Left lung (tissue), 10 donors: ENCODE results near the gene FAHD1. TPM values are rescaled to one million over a fixed set of nuclear protein-coding genes. Genes with fewer than 3 reads are reported as not detected.

ENCODE experiments used
- ATAC-seq: fragments of 200-7000 bp; cut with Tn5 transposase; one replicate; pipeline ENCODE4 v1.9.1; 2020; ENCODE audit warnings: moderate library complexity
- DNase-seq, 4 donors: peaks; one replicate each; pipeline ENCODE4 v3.0.0-alpha.2; 2013 to 2020
- H3K27ac ChIP-seq, 2 donors: fragments of 200-600 bp; sonication (generic) in 1 of 2; one replicate each; pipeline versions ENCODE4 v1.5.0 to v1.8.0; 2020 to 2021
- H3K27me3 ChIP-seq, 2 donors: fragments of 200-600 bp; sonication (generic) in 1 of 2; one replicate each; pipeline versions ENCODE4 v1.5.0 to v1.8.0; 2020 to 2021
- H3K36me3 ChIP-seq, 2 donors: fragments of 200-600 bp; sonication (generic) in 1 of 2; one replicate each; pipeline versions ENCODE4 v1.5.0 to v1.8.0; 2020 to 2021
- H3K4me1 ChIP-seq, 2 donors: fragments of 200-600 bp; one replicate each; pipeline ENCODE4 v1.8.0; 2021
- H3K4me3 ChIP-seq, 2 donors: fragments of 200-600 bp; sonication (generic) in 1 of 2; one replicate each; pipeline versions ENCODE4 v1.5.0 to v1.8.0; 2020 to 2021; ENCODE audit warnings: mild to moderate bottlenecking in 1 of 2
- H3K9me3 ChIP-seq, 2 donors: fragments of 200-600 bp; sonication (generic) in 1 of 2; one replicate each; pipeline versions ENCODE4 v1.5.0 to v1.8.0; 2020 to 2021
- intact Hi-C, 2 donors: fragments of 100-400 bp; cut with DNase I; formaldehyde crosslinking; loops; one replicate each; pipeline versions ENCODE4 v1.11.2 to v1.14.2; 2022
- polyA plus RNA-seq, 6 donors: library from polyadenylated mRNA; unstranded; fragments of 120-200 nt; gene quantifications; one replicate each; pipeline ENCODE4 v1.2.1, GENCODE V29; 2013; ENCODE audit not compliant: insufficient read length in 6 of 6
- total RNA-seq, 2 donors: library from RNA; stranded (reverse); fragmentation: NEBNext Ultra II Directional; extraction: Animal tissue kit (Norgen Biotek cat#: 25700); gene quantifications; one replicate each; pipeline ENCODE4 v1.2.1, GENCODE V29; 2021
- TF ChIP-seq, protein P1 (sequence below), 2 donors: fragments of 200-600 bp; sonication (generic) in 1 of 2; IDR thresholded peaks; one replicate each; pipeline versions ENCODE4 v1.5.0 to v1.8.0; 2021; ENCODE audit warnings: antibody characterized with exemption in 2 of 2
- donor health status: DM: no; HTN: yes; CAD: no.
- donor health status: DM: no; HTN: no; CAD: no.

The FAHD1 gene
- total and polyA plus RNA-seq, 8 donors = 17.4 to 23.2 (median 19.9) TPM

DNA sequence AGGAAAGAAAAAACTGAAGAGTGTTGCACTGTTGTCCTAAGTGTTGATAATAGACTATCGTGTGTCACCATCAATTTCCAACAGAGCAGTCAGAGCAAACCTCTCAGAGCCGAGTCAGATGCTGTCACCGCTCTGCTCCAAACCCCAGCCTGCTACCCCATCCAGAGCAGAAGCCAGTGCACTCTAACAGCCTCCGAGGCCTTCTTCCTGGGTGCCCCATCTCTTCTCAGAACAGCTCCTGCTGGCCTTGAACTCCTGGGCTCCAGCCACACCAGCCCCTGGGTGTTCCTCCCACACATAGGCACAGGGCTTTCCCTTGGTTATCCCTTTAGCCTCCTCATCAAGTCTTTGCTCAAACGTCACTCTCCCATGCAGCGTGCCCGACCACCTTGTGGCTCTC, 24.0 kb downstream of the FAHD1 start:
- Histone ChIP-seq H3K27ac (no peak overlapping the region), H3K36me3 (no peaks in the 10 kb centered on the region), H3K27me3 (peaks cover 0 to 29% of the 10 kb centered on the region in 2 donors), H3K9me3 (no peaks in the 10 kb centered on the region), H3K4me1 (no peaks in the 10 kb centered on the region), H3K4me3 (no peak overlapping the region)
- ATAC-seq = no peak
- TF ChIP-seq, protein P1, sequence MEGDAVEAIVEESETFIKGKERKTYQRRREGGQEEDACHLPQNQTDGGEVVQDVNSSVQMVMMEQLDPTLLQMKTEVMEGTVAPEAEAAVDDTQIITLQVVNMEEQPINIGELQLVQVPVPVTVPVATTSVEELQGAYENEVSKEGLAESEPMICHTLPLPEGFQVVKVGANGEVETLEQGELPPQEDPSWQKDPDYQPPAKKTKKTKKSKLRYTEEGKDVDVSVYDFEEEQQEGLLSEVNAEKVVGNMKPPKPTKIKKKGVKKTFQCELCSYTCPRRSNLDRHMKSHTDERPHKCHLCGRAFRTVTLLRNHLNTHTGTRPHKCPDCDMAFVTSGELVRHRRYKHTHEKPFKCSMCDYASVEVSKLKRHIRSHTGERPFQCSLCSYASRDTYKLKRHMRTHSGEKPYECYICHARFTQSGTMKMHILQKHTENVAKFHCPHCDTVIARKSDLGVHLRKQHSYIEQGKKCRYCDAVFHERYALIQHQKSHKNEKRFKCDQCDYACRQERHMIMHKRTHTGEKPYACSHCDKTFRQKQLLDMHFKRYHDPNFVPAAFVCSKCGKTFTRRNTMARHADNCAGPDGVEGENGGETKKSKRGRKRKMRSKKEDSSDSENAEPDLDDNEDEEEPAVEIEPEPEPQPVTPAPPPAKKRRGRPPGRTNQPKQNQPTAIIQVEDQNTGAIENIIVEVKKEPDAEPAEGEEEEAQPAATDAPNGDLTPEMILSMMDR (IDR thresholded peaks at IDR 0.05) = no peak
- intact Hi-C loops = no loop called here
- no peak for DNase-seq

DNA sequence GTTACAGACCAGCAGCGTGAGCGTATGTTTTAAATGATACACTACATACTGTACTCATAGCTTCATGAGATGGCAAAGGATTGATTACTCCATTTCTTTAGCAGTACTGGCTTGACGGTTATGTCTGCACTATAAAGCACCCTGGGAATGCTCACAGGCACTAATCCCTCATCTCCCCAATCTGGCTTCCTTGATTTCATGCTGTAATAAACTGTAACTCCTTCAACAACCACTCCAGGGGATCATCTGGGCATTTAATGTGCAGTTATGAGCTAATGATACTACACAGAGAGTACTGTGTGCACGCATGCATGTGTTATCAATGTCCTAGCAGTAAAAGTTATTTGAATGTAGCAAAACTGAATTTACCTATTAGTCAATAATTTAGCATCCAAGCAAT, 24.8 kb downstream of the FAHD1 start:
- DNase-seq = no peak
- TF ChIP-seq, protein P1 (IDR thresholded peaks at IDR 0.05) = no peak
- Histone ChIP-seq H3K9me3 (no peaks in the 10 kb centered on the region), H3K4me3 (no peak overlapping the region), H3K36me3 (no peaks in the 10 kb centered on the region), H3K27me3 (peaks cover 0 to 28% of the 10 kb centered on the region in 2 donors), H3K4me1 (no peaks in the 10 kb centered on the region), H3K27ac (no peak overlapping the region)
- intact Hi-C loops = no loop called here
- ATAC-seq = no peak

DNA sequence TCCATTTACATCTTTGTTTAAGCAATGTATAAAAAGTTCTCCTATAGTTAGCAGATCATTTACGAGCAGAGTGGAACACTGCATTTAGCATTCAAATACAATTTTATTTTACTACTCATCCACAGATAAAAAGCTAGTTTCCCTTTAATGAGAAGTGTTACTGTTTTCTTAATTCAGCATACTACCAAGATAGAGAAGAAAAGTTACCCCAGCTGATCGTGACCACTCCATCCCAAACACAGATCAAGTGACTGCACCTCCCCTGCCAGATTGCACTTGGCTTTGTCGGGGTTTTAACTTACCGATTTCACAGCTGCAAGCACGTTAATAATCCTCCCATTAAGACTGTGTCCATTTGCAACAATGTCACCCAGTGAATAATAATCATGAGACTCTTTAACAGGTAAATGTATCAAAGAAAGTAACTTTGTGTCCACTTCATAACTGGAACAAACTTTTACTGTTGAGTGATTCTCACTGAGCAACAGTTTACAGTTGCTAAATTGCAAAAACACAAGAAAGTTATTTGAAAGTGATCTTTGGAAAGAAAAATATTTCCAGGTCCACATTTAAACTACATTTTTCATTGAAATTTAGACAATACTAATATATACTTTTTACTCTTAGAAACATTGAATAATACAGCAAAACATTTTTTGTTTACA, 30.6 kb downstream of the FAHD1 start:
- Histone ChIP-seq H3K4me3 (no peak overlapping the region), H3K27me3 (peaks cover 18 to 76% of the 10 kb centered on the region in 2 donors), H3K27ac (no peak overlapping the region), H3K9me3 (no peaks in the 10 kb centered on the region), H3K4me1 (no peaks in the 10 kb centered on the region), H3K36me3 (no peaks in the 10 kb centered on the region)
- intact Hi-C loops = no loop called here
- TF ChIP-seq, protein P1 (IDR thresholded peaks at IDR 0.05) = no peak
- ATAC-seq (no peak), DNase-seq (no peak)

DNA sequence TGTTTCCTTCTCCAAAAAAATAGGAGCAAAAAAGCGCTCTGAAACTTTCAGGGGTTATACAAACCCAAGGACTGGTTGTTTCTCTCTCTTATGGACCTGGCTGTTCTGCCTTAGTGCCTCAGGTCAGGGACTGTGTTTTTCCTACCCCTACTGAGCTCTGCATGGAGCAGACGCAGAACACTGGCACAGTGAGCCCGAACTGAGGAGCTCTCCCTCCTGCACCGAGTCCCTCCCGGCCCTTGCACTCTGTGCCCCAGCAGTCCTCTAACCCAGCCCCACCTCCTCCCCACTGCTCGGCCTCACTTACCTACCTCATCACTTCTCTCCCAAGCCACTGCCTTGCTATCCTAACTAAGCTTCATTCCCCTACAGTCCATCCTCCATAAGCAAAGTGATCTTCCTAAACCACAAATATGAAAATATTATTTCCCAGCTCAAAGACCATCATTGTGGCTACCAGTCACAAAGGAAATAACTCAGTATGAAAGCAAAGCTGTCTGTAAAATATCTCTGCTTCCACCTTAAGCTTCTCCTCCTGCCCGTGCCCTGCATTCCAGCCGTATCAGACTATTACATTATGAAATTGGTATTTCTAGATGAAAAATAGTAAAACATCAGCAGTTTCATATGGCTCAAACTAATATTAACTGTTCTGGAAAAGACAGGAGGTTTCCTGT, 31.3 kb downstream of the FAHD1 start:
- intact Hi-C loops = no loop called here
- TF ChIP-seq, protein P1 (IDR thresholded peaks at IDR 0.05) = no peak
- no peak for DNase-seq
- ATAC-seq = no peak
- H3K27ac ChIP-seq = no peak overlapping the region
- peaks cover 18 to 80% of the 10 kb centered on the region in 2 donors for H3K27me3 ChIP-seq
- no peaks in the 10 kb centered on the region for H3K36me3 ChIP-seq
- H3K9me3 ChIP-seq = no peaks in the 10 kb centered on the region
- no peaks in the 10 kb centered on the region for H3K4me1 ChIP-seq
- no peak overlapping the region for H3K4me3 ChIP-seq

DNA sequence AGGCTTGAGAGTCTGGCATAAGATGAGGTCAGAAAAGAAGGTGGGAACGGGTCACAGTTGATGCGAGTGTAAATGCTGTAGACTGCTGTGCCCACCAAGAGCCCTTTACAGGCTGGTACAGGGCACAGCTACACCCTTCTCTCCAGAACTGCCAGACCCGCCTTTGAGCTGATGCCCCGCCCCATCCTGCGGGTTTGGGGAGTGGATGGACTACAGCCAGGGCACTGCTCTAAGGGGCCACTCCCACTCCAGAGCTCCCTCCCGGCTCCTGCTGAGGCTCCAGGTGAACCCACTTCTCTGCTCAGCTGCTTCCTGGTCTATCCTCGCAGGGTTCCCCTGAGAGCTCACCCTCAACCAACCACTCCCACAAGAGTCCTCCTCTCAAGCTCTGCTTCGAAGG, 32.6 kb downstream of the FAHD1 start:
- Histone ChIP-seq H3K9me3 (no peaks in the 10 kb centered on the region), H3K4me3 (no peak overlapping the region), H3K27me3 (peaks cover 18 to 85% of the 10 kb centered on the region in 2 donors), H3K27ac (no peak overlapping the region), H3K36me3 (no peaks in the 10 kb centered on the region), H3K4me1 (no peaks in the 10 kb centered on the region)
- ATAC-seq (peak; percentile 79), DNase-seq (peak in 2 of 4 donors; percentile 17 to 37)
- TF ChIP-seq, protein P1 (IDR thresholded peaks at IDR 0.05) = no peak
- intact Hi-C loops = no loop called here
